GM12878 (cell line): ENCODE data around the gene ID4. TPM values are rescaled to one million over a fixed set of nuclear protein-coding genes. Genes with fewer than 3 reads are reported as not detected.
"Not testable (repeated sequence)": the region's sequence is repeated elsewhere in the genome, so short reads cannot be mapped to it uniquely, and the experiment has no call there.

Source experiments
- ATAC-seq: fragments of 200-7000 bp; cut with Tn5 transposase; 3 replicates; pipeline ENCODE4 v1.9.1; 2020; ENCODE audit warnings: mild to moderate bottlenecking, moderate library complexity
- BruUV-seq: library from RNA; stranded (reverse); fragments of 400-500 nt; replicated peaks from 2 replicates; lab custom pipeline; 2021; lab: Mats Ljungman, UMichigan
- CTCF ChIA-PET: fragments of 300-600 bp; sonication (Branson Sonifier 250); formaldehyde crosslinking; extraction: SDS; loops from one replicate; lab custom pipeline; 2021; ENCODE audit warnings: inconsistent platforms; lab: Yijun Ruan, JAX
- POLR2A ChIA-PET: fragments of 350-600 bp; formaldehyde crosslinking; extraction: SDS; loops from one replicate; lab custom pipeline; 2021; ENCODE audit warnings: inconsistent platforms; lab: Charles Lee
- RAD21 ChIA-PET: fragments of 300-600 bp; sonication (Branson Sonifier 250); formaldehyde crosslinking; loops from one replicate; lab custom pipeline; 2023; ENCODE audit warnings: antibody characterized with exemption; ENCODE audit not compliant: unreplicated experiment; lab: Charles Lee
- SMC1A ChIA-PET: fragments of 300-600 bp; sonication (Branson Sonifier 250); formaldehyde crosslinking; loops from one replicate; lab custom pipeline; 2023; ENCODE audit not compliant: unreplicated experiment, uncharacterized antibody; lab: Charles Lee
- DNase-seq: peaks from one replicate; pipeline ENCODE4 v3.0.0-alpha.2; 2011; ENCODE audit warnings: low read depth, low spot score
- FAIRE-seq: peaks from 3 replicates; lab custom pipeline; 2011; peaks lifted over from hg19 to GRCh38; lab: Jason Lieb, UNC
- H2AFZ ChIP-seq: 2 replicates; pipeline ENCODE4 v1.6.0; 2011; ENCODE audit warnings: low read depth, low read length, control low read depth; ENCODE audit not compliant: control insufficient read depth
- H3K27ac ChIP-seq: 2 replicates; pipeline ENCODE4 v1.5.1; 2011; ENCODE audit warnings: control low read depth; ENCODE audit not compliant: control insufficient read depth, insufficient read depth
- H3K27me3 ChIP-seq, 2 experiments: replicated peaks in 1 of 2; 2 replicates each; pipeline versions ENCODE4 v1.6.0 to v1.6.1; 2011; ENCODE audit warnings: low read length in 1 of 2; ENCODE audit not compliant: control insufficient read depth in 2 of 2, insufficient read depth in 2 of 2
- H3K36me3 ChIP-seq, 2 experiments: 2 replicates each; pipeline ENCODE4 v1.5.1; 2011; ENCODE audit warnings: low read length in 1 of 2; ENCODE audit not compliant: control insufficient read depth in 2 of 2, insufficient read depth in 2 of 2
- H3K4me1 ChIP-seq: 2 replicates; pipeline ENCODE4 v1.6.1; 2011; ENCODE audit warnings: mild to moderate bottlenecking, low read length, moderate library complexity, mixed read lengths; ENCODE audit not compliant: control insufficient read depth, insufficient read depth
- H3K4me2 ChIP-seq: 2 replicates; pipeline ENCODE4 v1.6.0; 2011; ENCODE audit warnings: control low read depth; ENCODE audit not compliant: control insufficient read depth, insufficient read depth
- H3K4me3 ChIP-seq: fragments of 200-600 bp; sonication (generic); 2 replicates; pipeline ENCODE4 v1.5.1; 2016
- H3K79me2 ChIP-seq: 2 replicates; pipeline ENCODE4 v1.6.0; 2011; ENCODE audit warnings: low read length; ENCODE audit not compliant: control insufficient read depth, insufficient read depth
- H3K9ac ChIP-seq: 2 replicates; pipeline ENCODE4 v1.8.0; 2011; ENCODE audit warnings: low read length, control low read depth, mixed read lengths; ENCODE audit not compliant: control insufficient read depth, insufficient read depth
- H3K9me3 ChIP-seq: replicated peaks from 3 replicates; pipeline ENCODE4 v1.5.1; 2011; ENCODE audit warnings: mild to moderate bottlenecking, low read length; ENCODE audit not compliant: control insufficient read depth, insufficient read depth
- H4K20me1 ChIP-seq: 2 replicates; pipeline ENCODE4 v1.6.0; 2011; ENCODE audit not compliant: control insufficient read depth, insufficient read depth
- BACH1 ChIP-seq: fragments of 450-650 bp; IDR thresholded peaks from 2 replicates; pipeline ENCODE4 v1.6.1; 2017; ENCODE audit warnings: mild to moderate bottlenecking, borderline replicate concordance
- LARP7 ChIP-seq: fragments of 450-650 bp; IDR thresholded peaks from 2 replicates; pipeline ENCODE4 v1.6.1; 2017; ENCODE audit warnings: mild to moderate bottlenecking
- POLR2AphosphoS5 ChIP-seq: IDR thresholded peaks from 2 replicates; pipeline ENCODE4 v1.6.1; 2011; ENCODE audit warnings: mild to moderate bottlenecking, low read length, inconsistent platforms
- ZBTB4 ChIP-seq: fragments of 450-650 bp; formaldehyde crosslinking; IDR thresholded peaks from 2 replicates; pipeline ENCODE4 v1.4.0; 2022; ENCODE audit warnings: mild to moderate bottlenecking, moderate library complexity
- ZNF217 ChIP-seq: fragments of 450-650 bp; IDR thresholded peaks from 2 replicates; pipeline ENCODE4 v1.6.1; 2017; ENCODE audit warnings: antibody characterized with exemption, mild to moderate bottlenecking
- WGBS: methylation state at CpG from one replicate; pipeline ENCODE4 v1.1.6; 2016; ENCODE audit warnings: low lambda C conversion rate; ENCODE audit not compliant: insufficient replicate concordance, insufficient coverage; ENCODE audit errors: missing lambda C conversion rate; 5-methylcytosine and 5-hydroxymethylcytosine counted together
- in situ Hi-C: fragments of 300-500 bp; cut with MboI; formaldehyde crosslinking; loops from 9 replicates; pipeline ENCODE4 v1.14.3; 2018; ENCODE audit warnings: mixed read lengths
- intact Hi-C: fragments of 100-400 bp; cut with micrococcal nuclease; formaldehyde crosslinking; loops from one replicate; pipeline ENCODE4 v1.14.2; 2022; ENCODE audit not compliant: unreplicated experiment
- polyA plus RNA-seq, 11 experiments: library from polyadenylated mRNA; depleted of rRNA in 4 of 11; unstranded in 6 of 11; stranded (reverse) in 5 of 11; fragments of >200 nt; fragmentation: Nextera tagmentation in 4 of 11; fragmentation: Illumina TruSeq in 1 of 11; extraction: Ambion mirVana in 4 of 11; extraction: Trizol in 1 of 11; gene quantifications; 1 replicate in 1 of 11; 2 replicates in 10 of 11; pipeline versions ENCODE4 v1.2.1 to v1.2.3, GENCODE V29; 2011 to 2016; ENCODE audit warnings: inconsistent platforms in 2 of 11, missing spikeins in 2 of 11, low read depth in 1 of 11
- total RNA-seq, 4 experiments: library from RNA; depleted of rRNA in 3 of 4; stranded (reverse); fragments of >200 nt in 3 of 4; fragmentation: Illumina TruSeq in 1 of 4; extraction: Trizol in 1 of 4; gene quantifications; 2 replicates each; pipeline versions ENCODE4 v1.2.1 to v1.2.3, GENCODE V29; 2013 to 2021

Gene ID4
- total and polyA plus RNA-seq, 10 of the 15 experiments (the other 5 are each of a cell fraction or from before 2014, with no cell fraction given): 0.09 TPM; not detected in 9

DNA sequence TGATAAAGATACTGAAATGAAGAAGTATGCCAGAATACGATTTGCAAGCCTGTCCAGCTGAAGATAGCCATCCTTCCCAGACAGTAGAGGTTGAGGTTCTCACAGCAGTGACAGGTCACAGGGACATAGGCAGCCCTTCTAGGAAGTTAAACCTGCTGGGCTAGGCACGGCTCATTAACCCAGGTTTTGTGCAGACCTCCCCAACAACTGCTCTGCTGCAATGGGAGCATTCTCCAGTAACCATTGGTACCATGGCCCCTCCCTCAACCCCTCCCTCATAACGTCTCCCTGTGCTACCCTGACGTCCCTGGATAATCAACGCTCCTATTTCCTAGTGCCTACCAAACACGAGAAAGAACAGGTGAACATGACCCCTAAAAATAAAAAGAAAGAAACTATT, 15.8 kb downstream of the ID4 start (continued):
- TF ChIP-seq ZNF217 (no peak), ZBTB4 (no peak), LARP7 (no peak), POLR2AphosphoS5 (no peak), BACH1 (no peak)

GRCh38 chr6:19854421-19855015, 17.3 kb downstream of the ID4 start:
- 76% methylated on average over 25 of the region's 43 CpGs for WGBS
- H3K9ac ChIP-seq, H2AFZ ChIP-seq, POLR2A ChIA-PET, H3K27me3 ChIP-seq, H3K4me2 ChIP-seq, SMC1A ChIA-PET, in situ Hi-C loops, DNase-seq, H3K4me1 ChIP-seq, RAD21 ChIA-PET, ATAC-seq, H3K36me3 ChIP-seq, H3K79me2 ChIP-seq, BruUV-seq, H3K27ac ChIP-seq, FAIRE-seq, H4K20me1 ChIP-seq, H3K9me3 ChIP-seq, H3K4me3 ChIP-seq: not testable (repeated sequence)
- CTCF ChIA-PET: interaction anchor here (1.2 kb wide), 1 partner anchor 402 kb away, joined by 3 read pairs; no protein-coding TSS in a partner anchor
- intact Hi-C loops: loop anchor here (10.0 kb wide), 1 partner anchor 860 kb away; no protein-coding TSS in a partner anchor
